Prostate gland (tissue), 2 donors: Measurements from ENCODE around the gene CNTN4.

Source experiments
- POLR2A ChIP-seq: fragments of 450-650 bp; IDR thresholded peaks from one replicate; pipeline ENCODE4 v1.6.1; 2016; ENCODE audit warnings: antibody characterized with exemption, mild to moderate bottlenecking
- POLR2AphosphoS5 ChIP-seq: sonication (generic); formaldehyde crosslinking; IDR thresholded peaks from one replicate; pipeline ENCODE4 v1.6.1; 2017; ENCODE audit warnings: antibody characterized with exemption
- TF ChIP-seq, protein P1 (sequence below), 4 experiments: fragments of 200-600 bp in 2 of 4; fragments of 450-650 bp in 2 of 4; sonication (generic) in 2 of 4; IDR thresholded peaks; 1 replicate in 3 of 4; 2 replicates in 1 of 4; pipeline ENCODE4 v1.5.1; 2016 to 2019; ENCODE audit warnings: antibody characterized with exemption in 4 of 4, mild to moderate bottlenecking in 2 of 4, moderate library complexity in 2 of 4

- TF ChIP-seq POLR2AphosphoS5 (no peak), POLR2A (no peak)
- TF ChIP-seq, protein P1, sequence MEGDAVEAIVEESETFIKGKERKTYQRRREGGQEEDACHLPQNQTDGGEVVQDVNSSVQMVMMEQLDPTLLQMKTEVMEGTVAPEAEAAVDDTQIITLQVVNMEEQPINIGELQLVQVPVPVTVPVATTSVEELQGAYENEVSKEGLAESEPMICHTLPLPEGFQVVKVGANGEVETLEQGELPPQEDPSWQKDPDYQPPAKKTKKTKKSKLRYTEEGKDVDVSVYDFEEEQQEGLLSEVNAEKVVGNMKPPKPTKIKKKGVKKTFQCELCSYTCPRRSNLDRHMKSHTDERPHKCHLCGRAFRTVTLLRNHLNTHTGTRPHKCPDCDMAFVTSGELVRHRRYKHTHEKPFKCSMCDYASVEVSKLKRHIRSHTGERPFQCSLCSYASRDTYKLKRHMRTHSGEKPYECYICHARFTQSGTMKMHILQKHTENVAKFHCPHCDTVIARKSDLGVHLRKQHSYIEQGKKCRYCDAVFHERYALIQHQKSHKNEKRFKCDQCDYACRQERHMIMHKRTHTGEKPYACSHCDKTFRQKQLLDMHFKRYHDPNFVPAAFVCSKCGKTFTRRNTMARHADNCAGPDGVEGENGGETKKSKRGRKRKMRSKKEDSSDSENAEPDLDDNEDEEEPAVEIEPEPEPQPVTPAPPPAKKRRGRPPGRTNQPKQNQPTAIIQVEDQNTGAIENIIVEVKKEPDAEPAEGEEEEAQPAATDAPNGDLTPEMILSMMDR (IDR thresholded peaks at IDR 0.05) = no peak
Measured at GRCh38 chr3:2218816-2219215, 120.2 kb downstream of the CNTN4 start.
